HCEC 1CT (cell line): ENCODE data around the gene SLC2A3.
"Not testable (repeated sequence)": the region's sequence is repeated elsewhere in the genome, so short reads cannot be mapped to it uniquely, and the experiment has no call there.

Source experiments
- DNase-seq: peaks from one replicate; pipeline ENCODE4 v3.0.0-alpha.2; 2017

The SLC2A3 gene

DNA sequence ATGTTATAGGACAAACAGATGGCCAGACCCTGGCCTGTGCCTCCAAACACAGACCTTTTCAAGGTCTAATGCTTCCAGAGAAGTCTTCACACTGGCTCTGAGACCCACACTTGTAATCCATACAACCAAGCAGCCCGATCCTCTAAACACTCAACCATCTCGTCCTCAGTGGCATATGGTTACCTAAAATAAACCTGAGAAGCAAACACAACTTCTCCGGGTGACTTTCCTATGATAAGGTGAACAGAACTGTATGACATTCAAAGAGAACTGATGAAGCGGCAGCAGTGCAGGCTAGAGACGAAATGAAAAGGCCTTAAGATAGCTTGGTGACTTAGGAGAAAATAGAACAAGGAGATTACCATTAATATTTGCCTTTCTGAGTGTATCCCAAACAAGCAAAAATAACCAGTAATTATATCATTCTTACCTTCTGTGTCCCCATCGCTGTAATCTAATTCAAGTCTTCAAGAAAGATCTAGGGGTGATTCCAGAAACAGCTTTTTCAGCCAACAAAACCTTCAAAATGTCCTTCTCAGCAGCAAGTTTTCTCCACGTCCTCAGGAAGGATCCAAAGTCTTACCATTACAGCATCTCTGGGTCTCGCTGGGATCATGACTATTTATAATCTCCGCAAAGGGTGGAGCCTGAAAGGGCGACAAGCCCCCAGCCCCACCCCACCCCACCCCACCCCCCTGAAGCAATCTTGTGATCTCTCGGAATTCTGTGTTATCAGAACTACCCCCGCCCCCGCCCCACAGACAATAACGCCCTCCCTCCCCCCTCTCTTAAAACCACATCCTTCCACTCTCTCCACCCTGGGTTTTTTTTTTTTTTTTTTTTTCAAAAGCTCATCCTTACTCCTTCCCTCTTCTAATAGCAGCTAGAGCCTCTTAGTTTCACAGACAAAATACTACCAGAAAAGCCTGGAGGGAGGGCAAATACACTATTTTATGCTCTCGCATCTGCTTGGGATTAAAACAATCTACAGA lies at the start of gene SLC2A3:
TSS of gene SLC2A3 (minus strand) at position 598 of the 992 bp plus-strand sequence. CDS start at position 445, 153 bp downstream.
- DNase-seq: peak; percentile 92

DNA sequence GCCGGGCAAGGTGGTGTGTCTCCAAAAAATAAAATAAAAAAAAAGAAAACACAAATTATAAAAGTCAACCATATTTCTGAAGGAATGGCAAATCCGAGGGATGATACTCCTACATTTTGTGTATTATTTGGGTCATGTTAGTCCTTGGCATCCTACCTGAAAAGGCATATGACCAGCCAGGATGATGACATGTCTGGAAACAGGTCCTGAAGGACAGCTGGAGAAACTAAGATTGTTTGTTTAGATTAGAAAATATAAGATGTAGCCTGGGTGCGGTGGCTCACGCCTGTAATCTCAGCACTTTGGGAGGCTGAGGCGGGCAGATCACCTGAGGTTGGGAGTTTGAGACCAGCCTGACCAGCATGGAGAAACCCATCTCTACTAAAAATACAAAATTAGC lies 48.9 kb upstream of the SLC2A3 start:
- no peak for DNase-seq

DNA sequence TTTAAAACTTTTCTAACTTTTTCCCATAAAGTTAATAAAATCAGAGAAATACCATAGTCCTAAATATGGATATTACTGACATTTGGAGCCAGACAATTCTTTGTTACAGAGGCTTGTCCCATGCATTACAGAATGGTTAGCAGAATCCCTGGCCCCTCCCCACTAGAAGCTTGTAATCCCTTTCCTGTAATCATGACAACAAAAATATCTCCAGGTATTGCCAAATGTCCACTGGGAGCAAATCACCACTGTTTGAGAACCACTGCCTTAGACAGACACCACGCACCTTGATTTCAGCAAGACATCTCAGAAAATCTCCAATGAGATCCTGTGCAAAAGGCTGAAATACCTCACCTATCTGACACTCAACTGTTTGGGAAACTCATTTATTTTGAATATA lies 47.5 kb upstream of the SLC2A3 start:
- not testable (repeated sequence) for DNase-seq

DNA sequence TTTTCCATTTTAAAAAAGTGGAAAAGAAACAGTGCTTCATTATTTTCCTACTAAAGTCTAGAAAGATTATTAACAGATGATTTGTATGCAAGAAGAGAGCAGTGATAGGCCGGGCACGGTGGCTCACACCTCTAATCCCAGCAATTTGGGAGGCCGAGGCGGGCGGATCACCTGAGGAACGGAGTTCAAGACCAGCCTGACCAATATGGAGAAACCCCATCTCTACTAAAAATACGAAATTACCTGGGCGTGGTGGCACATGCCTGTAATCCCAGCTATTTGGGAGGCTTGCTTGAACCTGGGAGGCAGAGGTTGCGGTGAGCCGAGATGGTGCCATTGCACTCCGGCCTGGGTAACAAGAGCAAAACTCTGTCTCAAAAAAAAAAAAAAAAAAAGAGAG lies 47.0 kb upstream of the SLC2A3 start:
- DNase-seq: not testable (repeated sequence)

DNA sequence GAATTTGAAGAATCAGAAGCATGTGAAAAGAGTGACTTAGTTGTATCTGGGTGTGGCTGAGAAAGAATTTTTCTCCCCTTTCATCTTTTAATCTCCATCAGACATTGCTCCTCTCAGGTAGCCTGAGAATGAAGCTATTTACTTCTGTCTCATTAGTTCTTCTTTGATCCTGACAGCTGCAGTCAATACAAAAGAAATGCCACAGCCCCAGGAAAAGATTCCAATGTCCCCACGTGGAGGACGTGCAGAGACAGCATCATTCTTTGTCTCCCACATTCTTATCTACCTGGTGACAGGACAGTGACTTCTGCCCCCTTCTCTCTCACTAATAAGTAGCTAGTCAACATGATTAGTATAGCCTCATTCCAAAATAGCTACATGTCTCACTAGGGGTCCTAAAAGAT lies 46.3 kb upstream of the SLC2A3 start:
- not testable (repeated sequence) for DNase-seq

DNA sequence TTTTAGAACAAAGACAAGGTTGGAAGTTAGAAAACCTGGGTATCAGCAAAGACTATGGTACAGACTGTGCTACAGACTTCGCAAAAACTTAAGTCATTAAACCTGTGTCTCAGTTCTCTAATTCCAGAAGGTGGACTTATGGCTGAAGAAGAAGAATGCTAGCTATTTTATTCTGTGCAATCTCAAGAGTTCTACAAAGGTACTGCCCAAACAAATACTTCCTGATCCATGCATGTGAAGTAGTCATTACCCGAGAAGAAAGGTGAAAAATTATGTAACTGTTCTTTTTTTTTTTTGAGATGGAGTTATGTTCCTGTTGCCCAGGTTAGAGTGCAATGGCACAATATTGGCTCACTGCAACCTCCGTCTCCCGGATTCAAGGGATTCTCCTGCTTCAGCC lies 45.5 kb upstream of the SLC2A3 start:
- no peak for DNase-seq

DNA sequence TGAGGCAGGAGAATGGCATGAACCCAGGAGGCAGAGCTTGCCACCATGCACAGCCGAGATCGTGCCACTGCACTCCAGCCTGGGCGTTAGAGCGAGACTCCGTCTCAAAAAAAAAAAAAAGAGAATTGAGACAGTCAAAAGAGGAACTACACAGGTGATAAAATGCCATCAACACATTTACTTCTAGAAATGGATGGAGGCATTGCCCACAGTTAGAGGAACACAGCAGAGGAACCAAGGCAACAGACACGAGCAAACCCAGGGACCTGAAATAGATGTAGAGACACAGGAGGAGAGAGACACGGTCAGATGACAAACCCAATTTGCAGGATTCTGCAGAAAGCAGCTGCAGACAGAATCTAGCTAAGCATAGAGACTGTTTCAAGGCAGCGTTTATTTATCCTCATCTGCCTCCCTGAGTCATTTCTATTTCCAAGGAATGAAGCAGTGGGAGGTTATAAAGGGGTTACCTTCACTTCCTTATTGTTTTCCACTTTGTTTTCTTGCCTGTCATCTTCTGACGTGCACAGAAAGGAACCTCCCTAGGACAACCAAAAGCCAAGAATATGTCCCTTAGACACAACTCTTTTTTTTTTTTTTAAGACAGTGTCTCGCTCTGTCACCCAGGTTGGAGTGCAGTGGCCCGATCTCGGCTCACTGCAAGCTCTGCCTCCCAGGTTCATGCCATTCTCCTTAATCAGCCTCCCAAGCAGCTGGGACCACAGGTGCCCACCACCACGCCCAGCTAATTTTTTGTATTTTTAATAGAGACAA lies 41.6 kb upstream of the SLC2A3 start:
- not testable (repeated sequence) for DNase-seq

DNA sequence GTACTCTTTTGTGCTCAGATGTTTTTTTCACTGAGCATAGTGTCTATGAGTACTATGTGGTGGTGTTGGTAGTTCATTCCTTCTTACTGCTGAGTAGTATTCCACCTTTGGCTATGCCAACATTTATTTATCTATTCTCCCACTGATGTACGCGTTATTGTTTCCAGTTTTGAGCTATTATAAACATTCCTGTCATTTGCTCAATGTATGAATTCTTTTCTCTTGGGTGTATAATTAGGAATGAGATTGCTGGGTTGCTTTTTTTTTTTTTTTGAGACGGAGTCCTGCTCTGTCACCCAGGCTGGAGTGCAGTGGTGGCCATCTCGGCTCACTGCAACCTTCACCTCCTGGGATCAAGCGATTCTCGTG lies 37.5 kb upstream of the SLC2A3 start:
- peak; percentile 38 for DNase-seq

DNA sequence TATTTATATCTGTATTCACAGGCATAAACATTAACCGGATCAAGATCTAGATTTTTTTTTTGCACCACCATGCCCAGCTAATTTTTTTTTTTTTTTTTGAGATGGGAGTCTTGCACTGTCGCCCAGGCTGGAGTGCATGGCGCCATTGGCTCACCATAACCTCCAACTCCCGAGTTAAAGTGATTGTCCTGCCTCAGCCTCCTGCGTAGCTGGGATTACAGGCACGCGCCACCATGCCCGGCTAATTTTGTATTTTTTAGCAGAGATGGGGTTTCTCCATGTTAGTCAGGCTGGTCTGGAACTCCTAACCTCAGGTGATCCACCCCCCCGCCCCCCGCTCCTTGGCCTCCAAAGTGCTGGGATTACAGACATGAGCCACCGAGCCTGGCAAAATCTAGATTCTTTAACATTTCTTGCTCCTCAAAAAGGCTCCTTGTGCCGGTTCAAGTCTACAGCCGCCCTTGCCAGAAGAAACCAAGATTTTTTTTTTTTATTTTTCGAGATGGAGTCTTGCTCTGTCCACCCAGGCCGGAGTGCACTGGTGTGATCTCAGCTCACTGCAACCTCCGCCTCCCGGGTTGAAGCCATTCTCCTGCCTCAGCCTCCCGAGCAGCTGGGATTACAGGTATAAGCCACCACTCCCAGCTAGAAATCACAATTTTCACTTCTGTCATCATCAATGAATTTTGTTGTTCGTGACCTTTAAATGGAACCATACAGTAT lies 36.9 kb upstream of the SLC2A3 start:
- DNase-seq: no peak

DNA sequence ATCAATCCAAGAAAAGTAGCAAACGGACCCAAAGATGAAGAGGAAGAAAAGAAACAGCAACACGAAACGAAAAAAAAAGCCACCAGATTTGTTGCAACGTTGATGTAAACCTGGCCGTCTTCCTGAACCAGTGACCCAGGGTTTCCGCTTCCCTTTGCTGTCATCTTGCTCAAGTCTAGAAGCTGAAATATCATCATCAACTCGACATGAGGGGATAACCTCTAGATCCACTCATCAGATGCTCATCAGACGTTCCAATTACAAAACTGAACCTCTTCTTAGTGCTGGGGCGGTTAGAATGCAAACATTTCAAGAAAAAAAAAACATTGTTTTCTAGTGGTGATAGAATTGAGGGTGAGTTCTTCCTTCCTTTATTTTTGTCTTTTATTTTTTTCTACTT lies 36.3 kb upstream of the SLC2A3 start:
- DNase-seq: not testable (repeated sequence)

DNA sequence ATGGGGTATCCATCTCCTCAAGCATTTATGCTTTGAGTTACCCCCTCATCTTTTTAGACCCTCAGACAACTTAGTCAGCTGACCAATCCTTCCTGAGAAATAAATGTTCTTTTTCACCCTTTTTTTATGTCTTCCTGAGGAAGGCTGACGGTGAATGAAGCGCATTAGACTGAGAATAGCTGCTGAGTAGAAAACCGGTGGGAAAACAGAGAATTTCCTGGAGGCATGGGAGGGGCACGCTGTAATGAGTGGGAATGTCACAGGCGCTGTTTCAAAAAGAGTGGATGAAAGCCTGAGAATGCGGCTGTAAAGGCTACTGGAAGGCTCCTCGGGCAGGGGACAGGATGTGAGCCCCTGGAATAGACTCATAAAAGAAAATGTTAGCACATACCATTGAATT lies 35.8 kb upstream of the SLC2A3 start:
- DNase-seq: not testable (repeated sequence)

DNA sequence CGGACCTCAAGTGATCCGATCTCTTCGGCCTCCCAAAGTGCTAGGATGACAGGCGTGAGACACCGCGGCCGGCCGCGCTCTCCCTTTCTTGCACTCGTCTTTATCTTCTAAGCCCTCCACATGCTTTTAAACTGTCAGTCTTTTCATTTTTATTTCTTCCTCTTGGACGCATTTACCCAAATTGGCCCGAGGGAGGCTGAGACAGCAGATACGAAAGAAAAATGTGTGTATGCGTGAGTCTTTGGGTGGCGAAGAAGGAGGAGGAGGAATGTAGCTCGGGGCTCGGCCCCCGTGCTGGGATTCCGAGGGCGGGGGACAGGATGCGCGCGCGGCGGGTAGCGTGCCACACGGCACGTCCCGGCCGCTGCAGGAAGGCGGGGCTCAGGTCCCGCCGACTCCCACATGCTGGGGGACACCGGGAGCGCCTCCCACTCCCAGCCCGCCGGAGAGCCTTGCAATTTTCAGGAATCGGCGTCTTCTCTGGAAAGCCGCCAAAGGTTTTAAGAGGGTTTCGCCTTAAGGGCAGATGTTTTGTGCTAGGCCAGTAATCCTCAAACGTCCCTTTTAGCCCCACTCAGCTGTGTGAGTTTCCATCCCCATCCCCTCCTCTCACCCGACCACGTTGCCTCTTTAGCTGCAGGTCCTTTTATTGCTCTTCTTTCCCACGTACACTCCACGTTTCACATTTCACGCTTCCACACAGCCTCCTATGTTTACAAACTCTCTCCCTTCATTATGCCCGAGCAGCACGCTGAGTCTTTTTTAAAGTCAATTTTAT lies 34.7 kb upstream of the SLC2A3 start:
- peak; percentile 93 for DNase-seq

DNA sequence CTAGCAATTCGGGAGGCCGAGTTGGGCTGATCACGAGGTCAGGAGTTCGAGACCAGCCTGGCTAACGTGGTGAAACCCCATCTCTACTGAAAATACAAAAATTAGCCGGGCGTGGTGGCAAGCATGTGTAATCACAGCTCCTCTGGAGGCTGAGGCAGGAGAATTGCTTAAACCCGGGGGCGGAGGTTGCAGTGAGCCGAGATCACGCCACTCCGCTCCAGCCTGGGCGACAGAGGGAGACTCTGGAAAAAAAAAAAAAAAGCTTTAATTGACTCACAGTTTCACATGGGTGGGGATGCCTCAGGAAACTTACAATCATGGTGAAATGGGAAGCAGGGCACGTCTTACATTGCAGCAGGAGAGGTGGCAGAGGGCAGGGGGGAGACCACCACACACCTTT lies 30.6 kb upstream of the SLC2A3 start:
- peak; percentile 43 for DNase-seq

DNA sequence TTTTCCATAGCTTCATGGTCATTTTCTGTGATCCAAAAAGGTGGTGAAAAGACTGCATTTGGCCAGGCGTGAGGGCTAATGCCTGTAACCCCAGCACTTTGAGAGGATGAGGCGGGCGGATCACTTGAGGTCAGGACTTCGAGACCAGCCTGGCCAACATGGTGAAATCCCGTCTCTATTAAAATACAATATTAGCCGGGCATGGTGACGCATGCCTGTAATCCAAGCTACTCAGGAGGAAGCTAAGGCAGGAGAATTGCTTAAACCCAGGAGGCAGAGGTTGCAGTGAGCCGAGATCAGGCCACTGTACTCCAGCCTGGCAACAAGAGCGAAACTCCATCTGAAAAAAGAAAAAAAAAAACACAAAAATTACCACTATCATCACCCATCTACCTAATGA lies 28.7 kb upstream of the SLC2A3 start:
- not testable (repeated sequence) for DNase-seq

DNA sequence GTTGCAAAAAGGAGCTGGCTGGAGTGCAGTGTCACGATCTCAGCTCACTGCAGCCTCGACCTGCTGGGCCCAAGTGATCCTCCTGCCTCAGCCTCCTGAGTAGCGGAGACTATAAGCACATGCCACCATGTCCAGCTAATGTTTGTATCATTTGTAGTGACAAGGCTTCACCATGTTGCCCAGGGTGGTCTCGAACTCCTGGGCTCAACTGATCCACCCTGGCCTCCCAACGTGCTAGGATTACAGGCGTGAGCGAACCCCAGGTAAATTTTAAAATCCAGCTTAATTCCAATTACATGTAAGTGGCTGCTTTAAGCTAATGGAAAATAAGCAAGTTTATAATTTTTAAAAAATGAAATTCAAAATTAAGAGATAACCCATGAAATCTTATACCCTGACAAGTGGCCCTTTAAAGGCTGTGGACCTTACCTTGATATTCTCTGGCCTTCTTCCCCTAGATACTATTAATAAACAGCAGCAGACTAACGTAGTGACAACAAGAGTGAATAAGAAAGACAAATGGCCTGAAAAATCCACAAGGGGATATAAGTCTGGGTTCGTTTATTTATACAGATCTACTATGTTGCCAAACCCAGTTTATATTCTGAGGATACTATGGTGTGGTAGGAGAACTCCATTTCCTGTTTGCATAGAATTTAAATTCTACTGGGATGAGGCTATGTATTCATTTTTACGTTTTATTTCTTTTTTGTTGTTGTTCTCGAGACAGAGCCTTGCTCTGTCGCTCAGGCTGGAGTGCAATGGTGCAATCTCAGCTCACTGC lies 25.6 kb upstream of the SLC2A3 start:
- DNase-seq: peak; percentile 34

DNA sequence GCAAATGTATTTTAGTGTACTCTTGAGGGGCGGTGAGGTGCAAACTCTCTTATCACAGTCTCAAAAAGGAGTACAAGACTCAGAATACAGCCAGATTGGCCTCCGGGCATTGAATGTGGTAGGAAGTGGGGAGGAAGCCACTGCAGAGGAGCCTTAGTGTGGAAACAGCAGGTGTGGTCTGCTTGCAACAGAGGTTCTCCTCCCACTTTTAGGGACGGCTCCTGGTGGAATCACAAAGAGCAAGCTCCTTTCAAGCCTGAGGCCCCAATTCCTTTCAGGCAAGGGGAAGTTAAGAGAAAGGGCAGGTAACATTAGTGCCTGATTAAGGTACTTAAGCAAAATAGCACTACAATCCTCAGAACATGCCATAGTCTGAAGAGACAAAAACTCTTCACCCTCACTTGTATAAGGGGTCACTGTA lies 23.7 kb upstream of the SLC2A3 start:
- no peak for DNase-seq

DNA sequence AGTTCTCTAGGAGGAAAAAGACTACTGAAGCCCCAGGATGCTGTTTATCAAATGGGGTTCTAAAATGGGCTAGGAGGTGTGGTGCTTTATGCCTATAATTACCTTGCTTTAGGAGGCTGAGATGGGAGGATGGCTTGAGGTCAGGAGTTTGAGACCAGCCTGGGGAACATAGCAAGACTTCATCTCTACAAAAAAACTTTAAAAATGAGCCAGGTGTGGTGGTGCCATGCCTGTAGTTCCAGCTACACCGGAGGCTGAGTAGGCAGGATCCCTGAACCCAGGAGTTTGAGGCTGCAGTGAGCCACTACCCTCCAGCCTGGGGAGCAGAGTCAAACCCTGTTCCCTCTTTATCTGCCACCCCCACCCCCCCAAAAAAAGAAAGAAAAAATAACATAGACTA lies 23.3 kb upstream of the SLC2A3 start:
- DNase-seq: no peak

DNA sequence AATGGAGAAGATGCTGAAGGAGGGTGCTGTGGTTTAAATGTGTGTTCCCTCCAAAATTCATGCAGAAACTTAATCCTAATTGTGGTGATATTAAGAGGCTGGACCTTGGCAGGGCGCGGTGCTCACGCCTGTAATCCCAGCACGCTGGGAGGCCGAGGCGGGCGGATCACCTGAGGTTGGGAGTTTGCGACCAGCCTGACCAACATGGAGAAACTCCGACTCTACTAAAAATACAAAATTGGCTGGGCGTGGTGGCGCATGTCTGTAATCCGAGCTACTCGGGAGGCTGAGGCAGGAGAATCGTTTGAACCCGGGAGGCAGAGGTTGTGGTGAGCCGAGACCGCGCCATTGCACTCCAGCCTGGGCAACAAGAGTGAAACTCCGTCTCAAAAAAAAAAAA lies 18.9 kb upstream of the SLC2A3 start:
- not testable (repeated sequence) for DNase-seq

DNA sequence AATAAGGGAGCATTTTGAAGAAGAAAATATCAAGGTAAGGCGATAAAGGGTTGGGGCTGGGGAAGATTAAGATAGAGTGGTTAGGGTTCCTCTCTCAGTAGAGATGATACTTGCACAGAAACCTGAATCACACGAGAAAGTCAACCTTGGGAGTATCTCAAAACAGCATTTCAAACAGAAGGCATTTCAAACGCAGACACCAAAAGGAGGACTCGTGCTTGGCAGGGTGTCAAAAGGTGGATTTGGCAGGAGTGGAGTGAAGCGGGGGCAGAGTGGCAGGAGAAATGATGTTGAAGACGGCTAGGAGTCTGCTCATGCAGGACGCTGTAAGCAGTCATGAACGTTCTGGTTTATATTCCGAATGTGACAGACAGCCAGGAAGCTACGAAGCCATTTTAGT lies 18.4 kb upstream of the SLC2A3 start:
- not testable (repeated sequence) for DNase-seq

DNA sequence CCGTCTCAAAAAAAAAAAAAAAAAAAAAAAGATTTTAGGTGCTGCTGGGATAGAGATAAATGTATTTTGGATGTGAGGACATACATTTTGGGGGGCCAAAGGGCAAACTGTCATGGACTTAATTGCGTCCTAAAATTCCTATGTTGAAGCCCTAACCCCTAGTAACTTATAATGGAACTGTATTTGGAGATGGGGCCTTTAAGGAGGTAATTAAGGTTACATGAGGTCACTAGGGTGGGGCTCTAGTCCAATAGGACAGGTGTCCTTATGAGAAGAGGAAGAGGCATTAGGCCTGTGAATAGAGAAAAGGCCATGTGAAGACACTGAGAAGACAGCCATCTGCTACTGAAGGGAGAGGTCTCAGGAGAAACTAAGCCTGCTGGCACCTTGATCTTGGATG lies 17.9 kb upstream of the SLC2A3 start:
- DNase-seq: not testable (repeated sequence)

DNA sequence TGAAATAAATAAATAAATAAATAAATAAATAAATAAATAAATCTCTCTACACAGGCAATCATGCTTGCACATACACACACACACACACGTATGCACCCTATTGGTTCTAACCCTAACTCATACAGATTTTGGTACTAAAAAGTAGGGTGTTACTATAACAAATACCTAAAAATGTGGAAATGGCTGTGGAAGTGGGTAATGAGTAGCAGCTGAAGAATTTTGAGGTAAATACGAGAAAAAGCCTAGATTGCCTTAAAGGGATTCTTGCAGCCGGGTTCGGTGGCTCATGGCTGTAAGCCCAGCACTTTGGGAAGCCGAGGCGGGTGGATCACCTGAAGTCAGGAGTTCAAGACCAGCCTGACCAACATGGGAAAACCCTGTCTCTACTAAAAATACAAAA lies 15.7 kb upstream of the SLC2A3 start:
- DNase-seq: no peak
